ENCODE results near the gene PRCD.
"Not testable (repeated sequence)": the region's sequence is repeated elsewhere in the genome, so short reads cannot be mapped to it uniquely, and the experiment has no call there.

PRCD gene

GRCh38 chr17:76528528-76529223 is 11.2 kb upstream of the PRCD start:
- no peak for DNase-seq

GRCh38 chr17:76529224-76530094 is 10.4 kb upstream of the PRCD start:
- no peak for DNase-seq

GRCh38 chr17:76530095-76530723 is 9.6 kb upstream of the PRCD start:
- no peak for DNase-seq

- DNase-seq = no peak
Measured at GRCh38 chr17:76530811-76531485, 8.9 kb upstream of the PRCD start.

- DNase-seq = no peak
Measured at GRCh38 chr17:76531486-76532038, 8.3 kb upstream of the PRCD start.

- no peak for DNase-seq
Measured at GRCh38 chr17:76532072-76532651, 7.7 kb upstream of the PRCD start.

GRCh38 chr17:76533640-76534359 is 6.0 kb upstream of the PRCD start:
- not testable (repeated sequence) for DNase-seq

GRCh38 chr17:76534831-76535732 is 4.8 kb upstream of the PRCD start:
- no peak for DNase-seq

GRCh38 chr17:76535788-76536510 is 3.9 kb upstream of the PRCD start:
- DNase-seq = no peak

- no peak for DNase-seq
Measured at GRCh38 chr17:76536511-76537287, 3.1 kb upstream of the PRCD start.

- DNase-seq = no peak
Measured at GRCh38 chr17:76537288-76537577, 2.6 kb upstream of the PRCD start.

- DNase-seq = no peak
Measured at GRCh38 chr17:76537578-76538280, 2.1 kb upstream of the PRCD start, which contains the start of gene CYGB. CYGB (minus strand) TSS chr17:76537709; CDS start chr17:76537542, 167 bp downstream.

GRCh38 chr17:76538281-76538931 is 1.4 kb upstream of the PRCD start:
- no peak for DNase-seq

- no peak for DNase-seq
Measured at GRCh38 chr17:76538941-76539570, 788 bp upstream of the PRCD start.

GRCh38 chr17:76540381-76541300 is 797 bp downstream of the PRCD start:
- no peak for DNase-seq

- DNase-seq = no peak
Measured at GRCh38 chr17:76541739-76542454, 2.1 kb downstream of the PRCD start.

Data from KG1 (cell line).